ENCODE results near the gene KIAA1328.

KIAA1328 gene

GRCh38 chr18:36974686-36975085 lies 145.8 kb downstream of the KIAA1328 start:
- DNase-seq: no peak

GRCh38 chr18:36977121-36977520 lies 148.2 kb downstream of the KIAA1328 start:
- no peak for DNase-seq

- peak in 1 of 2 experiments; percentile 50 for DNase-seq
Observed at GRCh38 chr18:36993068-36993467, 164.1 kb downstream of the KIAA1328 start.

- DNase-seq: no peak
Observed at GRCh38 chr18:37006742-37007141, 177.8 kb downstream of the KIAA1328 start.

- DNase-seq: no peak
Observed at GRCh38 chr18:37012452-37012851, 183.5 kb downstream of the KIAA1328 start.

GRCh38 chr18:37019157-37019827 lies 190.4 kb downstream of the KIAA1328 start:
- DNase-seq: no peak

- DNase-seq: no peak
Observed at GRCh38 chr18:37033419-37033818, 204.5 kb downstream of the KIAA1328 start.

GRCh38 chr18:37042381-37042780 lies 213.5 kb downstream of the KIAA1328 start:
- no peak for DNase-seq

GRCh38 chr18:37055137-37055802 lies 226.3 kb downstream of the KIAA1328 start:
- no peak for DNase-seq

GRCh38 chr18:37064187-37064586 lies 235.3 kb downstream of the KIAA1328 start:
- DNase-seq: no peak

- no peak for DNase-seq
Observed at GRCh38 chr18:37065254-37065653, 236.3 kb downstream of the KIAA1328 start.

GRCh38 chr18:37084912-37085311 lies 256.0 kb downstream of the KIAA1328 start:
- DNase-seq: no peak

- DNase-seq: no peak
Observed at GRCh38 chr18:37085362-37085761, 256.4 kb downstream of the KIAA1328 start.

GRCh38 chr18:37107748-37108522 lies 279.0 kb downstream of the KIAA1328 start:
- DNase-seq: no peak

- DNase-seq: no peak
Observed at GRCh38 chr18:37122877-37123276, 293.9 kb downstream of the KIAA1328 start.

GRCh38 chr18:37124516-37124915 lies 295.6 kb downstream of the KIAA1328 start:
- no peak for DNase-seq

- DNase-seq: no peak
Observed at GRCh38 chr18:37135177-37135576, 306.2 kb downstream of the KIAA1328 start.

- DNase-seq: no peak
Observed at GRCh38 chr18:37138456-37138855, 309.5 kb downstream of the KIAA1328 start.

- DNase-seq: no peak
Observed at GRCh38 chr18:37139876-37140275, 310.9 kb downstream of the KIAA1328 start.

GRCh38 chr18:37144921-37145320 lies 316.0 kb downstream of the KIAA1328 start:
- no peak for DNase-seq

GRCh38 chr18:37156330-37156942 lies 327.5 kb downstream of the KIAA1328 start:
- DNase-seq: no peak

- DNase-seq: no peak
Observed at GRCh38 chr18:37160038-37160820, 331.3 kb downstream of the KIAA1328 start.

- DNase-seq: no peak
Observed at GRCh38 chr18:37161491-37161890, 332.6 kb downstream of the KIAA1328 start.

Measured in SW 1271 (cell line).